DND-41 (cell line): ENCODE measurements around the gene CFAP53.

ENCODE experiments used
- ATAC-seq: fragments of 200-7000 bp; cut with Tn5 transposase; 3 replicates; pipeline ENCODE4 v1.9.1; 2021; ENCODE audit warnings: low read depth; ENCODE audit not compliant: insufficient read depth
- DNase-seq: peaks from one replicate; pipeline ENCODE4 v3.0.0-alpha.2; 2020
- H2AFZ ChIP-seq: 2 replicates; pipeline ENCODE4 v1.6.0; 2012; ENCODE audit warnings: low read depth, low read length
- H3K27ac ChIP-seq: 2 replicates; pipeline ENCODE4 v1.5.1; 2012; ENCODE audit warnings: low read length, inconsistent platforms
- H3K27me3 ChIP-seq: fragments of 200-600 bp; sonication (generic); 2 replicates; pipeline ENCODE4 v1.6.0; 2012; ENCODE audit warnings: low read length, mild to moderate bottlenecking, inconsistent platforms; ENCODE audit not compliant: insufficient read depth, poor library complexity
- H3K36me3 ChIP-seq: 2 replicates; pipeline ENCODE4 v1.5.1; 2012; ENCODE audit warnings: low read length, inconsistent platforms; ENCODE audit not compliant: insufficient read depth
- H3K4me1 ChIP-seq: 2 replicates; pipeline ENCODE4 v1.5.1; 2012; ENCODE audit warnings: mild to moderate bottlenecking, low read length; ENCODE audit not compliant: insufficient read depth
- H3K4me2 ChIP-seq: 2 replicates; pipeline ENCODE4 v1.6.0; 2012; ENCODE audit warnings: mild to moderate bottlenecking, moderate library complexity, low read length, inconsistent platforms; ENCODE audit not compliant: insufficient read depth
- H3K4me3 ChIP-seq, 2 experiments: fragments of 200-600 bp in 1 of 2; shearing (Covaris generic) in 1 of 2; 2 replicates each; pipeline ENCODE4 v1.5.1; 2012 to 2016; ENCODE audit warnings: inconsistent platforms in 2 of 2, low read length in 2 of 2, mild to moderate bottlenecking in 2 of 2, low read depth in 1 of 2, moderate library complexity in 1 of 2
- H3K79me2 ChIP-seq: 2 replicates; pipeline ENCODE4 v1.6.0; 2012; ENCODE audit warnings: low read length, inconsistent platforms; ENCODE audit not compliant: insufficient read depth
- H3K9ac ChIP-seq: 2 replicates; pipeline ENCODE4 v1.6.0; 2012; ENCODE audit warnings: low read depth, mild to moderate bottlenecking, inconsistent platforms, low read length, moderate library complexity
- H3K9me3 ChIP-seq: 2 replicates; pipeline ENCODE4 v1.5.1; 2012; ENCODE audit warnings: low read length, moderate library complexity, mild to moderate bottlenecking, inconsistent platforms; ENCODE audit not compliant: insufficient read depth, severe bottlenecking
- H4K20me1 ChIP-seq: 2 replicates; pipeline ENCODE4 v1.6.0; 2012; ENCODE audit warnings: low read length; ENCODE audit not compliant: insufficient read depth
- CTCF ChIP-seq: IDR thresholded peaks from 2 replicates; pipeline ENCODE4 v1.5.1; 2012; ENCODE audit warnings: borderline replicate concordance, low read length, moderate library complexity, mild to moderate bottlenecking; ENCODE audit not compliant: poor library complexity, severe bottlenecking; ENCODE audit errors: extremely low read depth
- EZH2 ChIP-seq: IDR thresholded peaks from 3 replicates; pipeline ENCODE4 v1.6.1; 2012; ENCODE audit warnings: borderline replicate concordance, low read depth, mild to moderate bottlenecking, moderate library complexity, low read length, inconsistent platforms; ENCODE audit not compliant: severe bottlenecking

The CFAP53 gene

GRCh38 chr18:50193796-50194630 lies 72.3 kb downstream of the CFAP53 start:
- Histone ChIP-seq H3K27me3 (peaks cover 3% of the 10 kb centered on the region), H3K27ac (no peak overlapping the region), H3K4me1 (no peaks in the 10 kb centered on the region), H2AFZ (no peak overlapping the region), H3K79me2 (no peaks in the 10 kb centered on the region), H3K4me2 (no peak overlapping the region), H3K36me3 (no peaks in the 10 kb centered on the region), H4K20me1 (no peaks in the 10 kb centered on the region), H3K9me3 (no peaks in the 10 kb centered on the region), H3K4me3 (no peak overlapping the region), H3K9ac (no peak overlapping the region)
- DNase-seq (no peak), ATAC-seq (no peak)
- no peak for TF ChIP-seq CTCF
- TF ChIP-seq EZH2 = no peak

GRCh38 chr18:50192995-50193795 lies 73.1 kb downstream of the CFAP53 start:
- Histone ChIP-seq H3K9ac (no peak overlapping the region), H2AFZ (no peak overlapping the region), H4K20me1 (no peaks in the 10 kb centered on the region), H3K36me3 (no peaks in the 10 kb centered on the region), H3K79me2 (no peaks in the 10 kb centered on the region), H3K27me3 (peaks cover 3% of the 10 kb centered on the region), H3K4me3 (no peak overlapping the region), H3K4me2 (no peak overlapping the region), H3K9me3 (no peaks in the 10 kb centered on the region), H3K27ac (no peak overlapping the region), H3K4me1 (no peaks in the 10 kb centered on the region)
- no peak for ATAC-seq
- TF ChIP-seq CTCF (no peak), EZH2 (no peak)
- no peak for DNase-seq

- H3K9ac ChIP-seq = no peak overlapping the region
- H3K27ac ChIP-seq = no peak overlapping the region
- no peaks in the 10 kb centered on the region for H3K36me3 ChIP-seq
- H3K79me2 ChIP-seq = no peaks in the 10 kb centered on the region
- peaks cover 3% of the 10 kb centered on the region for H3K27me3 ChIP-seq
- H3K4me2 ChIP-seq = no peak overlapping the region
- no peaks in the 10 kb centered on the region for H3K9me3 ChIP-seq
- no peaks in the 10 kb centered on the region for H3K4me1 ChIP-seq
- ATAC-seq = no peak
- H2AFZ ChIP-seq = no peak overlapping the region
- TF ChIP-seq CTCF (no peak), EZH2 (no peak)
- no peak overlapping the region for H3K4me3 ChIP-seq
- DNase-seq = no peak
- no peaks in the 10 kb centered on the region for H4K20me1 ChIP-seq
Observed at GRCh38 chr18:50190926-50191325, 75.4 kb downstream of the CFAP53 start.
